Rectal smooth muscle tissue (tissue), 1 donor: ENCODE results near the gene PARL.

Source experiments
- H3K27ac ChIP-seq: one replicate; pipeline ENCODE4 v1.7.0; 2013; ENCODE audit warnings: low read depth, low read length, inconsistent platforms
- H3K27me3 ChIP-seq: one replicate; pipeline ENCODE4 v1.7.0; 2013; ENCODE audit warnings: low read length; ENCODE audit not compliant: control insufficient read depth, insufficient read depth
- H3K36me3 ChIP-seq: one replicate; pipeline ENCODE4 v1.7.0; 2013; ENCODE audit warnings: low read length; ENCODE audit not compliant: control insufficient read depth, insufficient read depth
- H3K4me1 ChIP-seq: one replicate; pipeline ENCODE4 v1.7.0; 2013; ENCODE audit warnings: low read length; ENCODE audit not compliant: control insufficient read depth, insufficient read depth
- H3K4me3 ChIP-seq: one replicate; pipeline ENCODE4 v1.7.0; 2013; ENCODE audit warnings: low read length
- H3K9ac ChIP-seq: one replicate; pipeline ENCODE4 v1.7.0; 2013; ENCODE audit warnings: low read length

PARL gene

DNA sequence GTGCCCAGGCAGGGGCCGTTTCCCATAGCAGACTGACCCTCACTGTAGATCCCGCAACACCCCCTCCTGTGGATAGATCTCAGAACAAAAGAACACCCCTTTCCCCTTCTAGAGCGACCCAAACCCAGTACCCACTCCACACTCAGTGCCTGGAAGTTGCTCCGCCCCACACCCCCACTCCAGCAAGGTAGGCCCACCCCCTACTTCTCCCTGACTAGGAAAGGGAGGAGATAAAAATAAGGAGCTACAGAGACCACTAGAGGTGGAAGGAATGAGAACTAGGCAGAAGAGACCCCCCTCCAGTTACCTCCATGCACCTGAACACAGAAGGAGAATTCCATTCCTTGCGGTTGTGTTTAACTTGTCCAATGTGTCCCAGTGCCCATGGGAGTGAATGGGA lies 30.2 kb upstream of the PARL start:
- H3K9ac ChIP-seq, result no peak overlapping the region
- H3K27ac ChIP-seq, result no peak overlapping the region
- H3K4me3 ChIP-seq, result no peak overlapping the region
- no peaks in the 10 kb centered on the region for H3K27me3 ChIP-seq
- H3K4me1 ChIP-seq, result no peaks in the 10 kb centered on the region
- H3K36me3 ChIP-seq, result peaks cover 2% of the 10 kb centered on the region

DNA sequence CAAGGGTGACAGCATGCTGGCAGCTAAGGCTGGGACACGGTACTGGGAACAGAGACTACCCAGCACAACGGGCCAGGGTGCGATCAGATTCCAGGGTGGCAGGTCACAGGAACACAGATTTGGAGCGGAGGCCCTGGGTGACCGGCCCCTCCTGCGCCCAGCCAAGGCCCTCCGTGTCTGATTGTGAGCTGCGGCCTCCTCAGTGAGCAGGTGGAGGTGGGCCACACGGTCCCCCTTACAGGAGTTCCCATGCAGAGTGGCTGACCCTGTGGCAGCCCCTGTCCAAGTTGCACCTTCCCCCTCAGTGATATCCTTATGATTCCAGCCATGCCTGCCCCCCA lies 28.9 kb upstream of the PARL start:
- Histone ChIP-seq H3K9ac (no peak overlapping the region), H3K27ac (no peak overlapping the region), H3K4me1 (no peaks in the 10 kb centered on the region), H3K27me3 (no peaks in the 10 kb centered on the region), H3K4me3 (no peak overlapping the region), H3K36me3 (no peaks in the 10 kb centered on the region)

DNA sequence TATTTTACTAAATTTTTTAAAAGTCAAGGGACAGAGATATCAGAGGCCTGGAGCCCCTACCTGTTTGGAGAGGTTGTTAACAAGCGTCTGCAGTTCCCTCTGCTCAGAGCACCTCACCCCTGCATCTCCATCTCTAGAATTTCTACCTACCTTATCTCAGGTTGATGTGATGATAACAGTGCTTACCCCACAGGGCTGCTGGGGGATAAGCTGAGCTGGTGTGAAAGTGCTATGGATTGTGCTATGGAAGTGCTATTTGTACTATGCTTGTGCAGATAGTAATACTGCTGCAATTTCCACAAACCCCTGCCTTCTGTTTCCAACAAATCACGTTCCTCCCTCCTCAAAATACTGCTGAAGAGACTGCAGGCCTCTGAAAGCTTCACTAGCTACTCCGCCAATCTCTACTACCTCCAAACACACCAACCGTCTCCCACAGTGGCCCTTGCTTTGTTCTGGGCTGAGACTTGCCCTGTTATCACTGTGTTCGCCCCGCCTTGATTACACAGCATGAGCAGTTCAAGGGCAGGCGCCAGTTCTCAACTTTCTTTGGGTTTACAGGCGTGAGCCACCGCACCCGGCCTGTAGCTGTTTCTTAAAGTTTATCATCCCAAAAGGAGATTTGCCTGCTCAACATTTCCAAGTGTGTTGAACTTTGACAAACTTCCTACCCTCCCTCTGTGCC lies 28.4 kb upstream of the PARL start:
- Histone ChIP-seq H3K4me1 (no peaks in the 10 kb centered on the region), H3K9ac (no peak overlapping the region), H3K27me3 (no peaks in the 10 kb centered on the region), H3K27ac (no peak overlapping the region), H3K36me3 (no peaks in the 10 kb centered on the region), H3K4me3 (no peak overlapping the region)

DNA sequence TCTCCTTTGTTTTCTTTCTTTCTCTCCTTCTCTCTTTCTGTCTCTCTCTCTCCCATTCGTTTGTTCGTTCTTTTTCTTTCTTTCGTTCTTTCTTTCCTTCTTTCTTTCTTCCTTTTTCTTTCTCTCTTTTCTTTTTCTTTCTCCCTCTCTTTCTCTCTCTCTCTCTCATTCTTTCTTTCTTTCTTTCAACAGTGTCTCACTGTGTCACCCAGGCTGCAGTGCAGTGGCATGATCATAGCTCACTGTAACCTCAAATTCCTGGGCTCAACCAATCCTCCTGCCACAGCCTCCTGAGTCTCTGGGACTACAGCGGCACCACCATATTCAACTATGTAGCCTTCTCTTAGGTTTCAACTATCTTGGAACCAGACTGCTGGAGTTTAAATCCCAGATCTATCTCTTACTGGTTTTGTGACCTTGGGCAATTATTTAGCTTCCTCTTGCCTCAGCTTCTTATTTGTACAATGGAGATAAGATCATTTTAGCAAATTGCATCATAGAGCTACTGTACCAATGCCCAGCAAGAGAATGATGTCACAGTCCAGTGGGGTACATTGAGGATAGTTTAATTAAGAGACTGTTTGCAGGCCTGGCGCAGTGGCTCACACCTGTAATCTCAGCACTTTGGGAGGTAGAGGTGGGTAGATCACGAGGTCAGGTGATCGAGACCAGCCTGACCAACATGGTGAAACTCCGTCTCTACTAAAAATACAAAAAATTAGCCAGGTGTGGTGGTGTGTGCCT lies 27.3 kb upstream of the PARL start:
- Histone ChIP-seq H3K36me3 (no peaks in the 10 kb centered on the region), H3K27ac (no peak overlapping the region), H3K4me3 (no peak overlapping the region), H3K27me3 (no peaks in the 10 kb centered on the region), H3K4me1 (no peaks in the 10 kb centered on the region), H3K9ac (no peak overlapping the region)

DNA sequence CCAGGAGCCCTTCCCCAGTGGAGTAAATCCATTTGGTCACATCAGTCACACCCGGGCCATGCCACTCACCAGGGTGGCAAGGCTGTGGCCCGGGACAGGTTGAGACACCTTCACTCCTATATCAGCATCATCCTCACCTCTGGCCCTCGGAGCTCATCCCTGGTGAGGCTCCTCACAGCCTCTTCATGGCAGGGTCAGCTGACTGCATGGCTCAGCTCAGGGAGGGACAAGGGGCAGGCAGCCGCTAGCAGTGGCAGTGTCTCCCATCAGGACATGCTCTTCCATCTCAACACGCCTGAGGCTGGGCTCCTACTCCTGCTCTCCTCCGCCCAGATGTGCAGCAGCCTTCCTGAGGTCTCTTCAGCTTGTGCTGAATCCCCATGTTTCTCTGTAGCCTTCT lies 26.4 kb upstream of the PARL start:
- Histone ChIP-seq H3K4me3 (no peak overlapping the region), H3K9ac (no peak overlapping the region), H3K27ac (no peak overlapping the region), H3K27me3 (no peaks in the 10 kb centered on the region), H3K36me3 (no peaks in the 10 kb centered on the region), H3K4me1 (no peaks in the 10 kb centered on the region)

DNA sequence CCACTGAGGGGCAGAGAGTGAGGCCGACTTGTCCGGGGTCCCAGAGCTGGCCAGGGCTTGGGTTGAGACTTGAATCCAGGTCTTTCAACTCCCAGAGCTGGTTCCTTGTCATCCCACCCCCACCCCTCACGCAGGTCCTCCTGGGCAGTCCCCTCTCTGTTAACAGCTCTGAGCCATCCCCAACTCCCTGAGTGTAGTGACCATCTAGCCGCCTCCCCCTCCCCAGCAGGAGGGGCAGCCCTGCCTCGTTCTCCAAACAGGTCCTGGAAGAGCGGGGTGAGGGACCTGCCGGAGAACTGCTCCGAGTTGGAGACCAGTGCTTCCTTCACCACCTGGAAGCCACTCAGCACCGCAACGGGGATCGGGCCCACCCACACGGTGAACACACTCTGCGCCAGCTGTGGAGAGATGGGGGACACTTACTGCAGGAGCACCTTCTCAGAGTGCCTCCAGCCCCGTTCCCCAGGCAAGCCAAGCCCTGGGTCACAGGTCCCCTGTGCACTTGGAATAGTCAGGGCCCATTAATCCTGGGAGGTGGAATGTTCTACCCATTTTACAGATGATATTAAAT lies 24.4 kb upstream of the PARL start:
- Histone ChIP-seq H3K9ac (no peak overlapping the region), H3K27me3 (no peaks in the 10 kb centered on the region), H3K36me3 (no peaks in the 10 kb centered on the region), H3K27ac (no peak overlapping the region), H3K4me1 (no peaks in the 10 kb centered on the region), H3K4me3 (no peak overlapping the region)

DNA sequence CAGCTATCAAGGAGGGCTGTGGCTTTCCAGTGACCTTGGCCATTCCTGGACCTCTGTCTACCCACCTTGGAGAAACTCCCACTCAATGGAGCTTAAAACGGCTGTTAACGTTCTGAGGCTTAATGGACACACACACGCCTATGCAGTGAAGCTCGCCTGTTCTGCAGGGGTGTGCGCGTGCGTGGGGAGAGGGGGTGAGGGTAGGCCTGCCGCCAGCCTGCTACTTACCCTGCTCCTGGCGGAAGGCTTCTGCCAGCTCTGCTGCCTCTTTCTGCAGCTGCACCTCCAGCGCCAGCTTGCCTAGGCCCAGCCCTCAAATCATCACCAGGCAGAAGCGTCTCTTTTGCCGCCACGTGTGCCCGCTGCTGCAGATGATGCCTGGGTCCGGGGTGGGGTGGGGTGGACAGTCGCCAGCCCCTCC lies 23.2 kb upstream of the PARL start:
- Histone ChIP-seq H3K36me3 (no peaks in the 10 kb centered on the region), H3K27me3 (no peaks in the 10 kb centered on the region), H3K27ac (no peak overlapping the region), H3K9ac (no peak overlapping the region), H3K4me3 (no peak overlapping the region), H3K4me1 (no peaks in the 10 kb centered on the region)

DNA sequence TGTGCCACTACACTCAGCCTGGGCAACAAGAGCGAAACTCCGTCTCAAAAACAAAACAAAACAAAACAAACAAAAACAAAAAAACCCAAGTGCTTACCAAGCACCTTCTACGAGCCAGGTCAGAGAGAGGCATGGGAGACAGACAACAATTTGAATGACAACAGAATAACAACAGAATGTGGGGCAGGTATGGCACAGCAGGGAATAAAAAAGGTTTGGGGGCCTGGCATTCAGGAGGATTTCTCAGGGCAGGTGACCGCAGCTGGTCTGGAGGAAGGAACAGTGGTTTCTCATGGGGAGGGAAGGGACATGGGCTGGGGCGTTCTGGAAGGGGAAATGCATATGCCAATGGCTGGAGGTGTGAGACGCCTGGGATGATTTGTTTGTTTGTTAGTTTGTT lies 22.5 kb upstream of the PARL start:
- H3K4me3 ChIP-seq, result no peak overlapping the region
- no peaks in the 10 kb centered on the region for H3K27me3 ChIP-seq
- no peak overlapping the region for H3K9ac ChIP-seq
- H3K4me1 ChIP-seq, result no peaks in the 10 kb centered on the region
- H3K27ac ChIP-seq, result no peak overlapping the region
- no peaks in the 10 kb centered on the region for H3K36me3 ChIP-seq

DNA sequence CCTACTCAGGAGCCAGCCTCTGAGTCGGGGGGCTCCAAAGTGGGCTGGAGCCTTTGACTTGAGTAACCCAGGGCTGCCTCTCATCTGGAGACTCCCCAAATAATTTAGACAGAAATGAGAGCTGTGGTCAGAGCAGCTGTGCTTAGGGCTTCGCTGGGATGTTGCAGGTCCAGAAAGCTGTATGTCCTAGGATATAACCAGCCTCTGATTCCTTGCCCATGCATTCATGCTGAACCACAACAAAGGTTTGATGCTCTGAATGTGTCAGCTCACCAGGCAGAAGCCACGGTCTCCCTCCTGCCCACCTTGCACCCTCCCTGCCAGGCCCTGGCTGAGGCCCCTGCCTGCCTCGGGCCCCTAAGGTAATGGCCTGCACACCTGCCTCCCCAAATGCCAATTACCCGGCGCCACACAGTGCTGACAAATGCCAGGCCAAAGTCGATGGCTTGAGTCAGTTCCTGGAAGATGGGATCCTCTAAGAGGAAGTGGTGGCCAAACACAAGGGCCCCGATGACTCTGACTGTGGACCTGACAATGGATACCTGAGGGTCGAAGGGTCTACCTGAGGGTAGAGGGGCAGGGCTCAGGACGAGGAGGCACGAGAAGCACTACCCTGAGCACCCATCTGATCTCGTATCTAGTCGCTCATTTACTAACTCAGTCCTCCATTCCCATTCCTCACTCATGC lies 21.7 kb upstream of the PARL start:
- no peaks in the 10 kb centered on the region for H3K27me3 ChIP-seq
- no peaks in the 10 kb centered on the region for H3K36me3 ChIP-seq
- no peak overlapping the region for H3K27ac ChIP-seq
- H3K4me3 ChIP-seq, result no peak overlapping the region
- H3K4me1 ChIP-seq, result no peaks in the 10 kb centered on the region
- H3K9ac ChIP-seq, result no peak overlapping the region

DNA sequence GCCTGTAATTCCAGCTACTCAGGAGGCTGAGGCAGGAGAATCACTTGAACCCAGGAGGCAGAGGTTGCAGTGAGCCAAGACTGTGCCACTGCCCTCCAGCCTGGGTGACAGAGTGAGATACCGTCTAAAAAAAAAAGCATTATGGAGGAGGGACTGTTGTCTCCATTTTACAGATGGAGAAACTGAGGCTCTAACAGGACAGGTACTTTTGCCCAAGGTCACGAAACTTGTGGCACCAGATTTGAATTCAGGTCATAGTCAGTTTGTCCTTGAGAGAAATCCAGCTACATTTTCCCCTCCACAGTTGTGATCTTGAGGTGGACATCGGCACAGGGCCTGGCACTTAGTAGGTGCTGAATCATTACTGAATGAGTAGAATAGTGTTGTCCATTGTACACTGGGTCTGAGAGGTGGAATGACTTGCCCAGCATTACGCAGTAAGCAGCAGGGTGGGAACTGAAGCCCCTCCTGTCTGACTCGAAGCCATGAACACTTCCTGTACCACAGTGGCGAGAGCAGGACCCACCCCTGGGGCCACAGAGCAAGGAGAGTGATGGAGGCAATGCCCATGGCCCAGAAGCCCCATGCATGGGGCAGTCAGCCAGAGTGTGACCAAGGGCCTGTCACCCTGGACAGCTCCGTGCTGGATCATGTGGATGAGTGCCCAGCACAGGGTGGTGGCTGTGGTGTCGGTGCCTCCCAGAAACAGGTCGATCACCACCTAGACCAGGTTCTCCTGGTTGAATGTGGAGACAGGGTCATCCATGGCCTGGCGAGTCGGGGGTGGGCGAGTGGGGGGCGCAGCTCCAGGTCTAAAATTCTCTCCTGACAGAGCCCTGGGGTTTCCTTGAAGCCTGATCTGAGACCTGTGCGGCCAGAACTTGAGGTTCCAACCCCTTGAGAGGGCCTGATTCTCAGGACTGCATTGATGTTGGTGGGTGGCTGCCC lies 20.4 kb upstream of the PARL start:
- no peaks in the 10 kb centered on the region for H3K4me1 ChIP-seq
- no peaks in the 10 kb centered on the region for H3K27me3 ChIP-seq
- no peak overlapping the region for H3K9ac ChIP-seq
- no peak overlapping the region for H3K27ac ChIP-seq
- H3K4me3 ChIP-seq, result no peak overlapping the region
- H3K36me3 ChIP-seq, result no peaks in the 10 kb centered on the region

DNA sequence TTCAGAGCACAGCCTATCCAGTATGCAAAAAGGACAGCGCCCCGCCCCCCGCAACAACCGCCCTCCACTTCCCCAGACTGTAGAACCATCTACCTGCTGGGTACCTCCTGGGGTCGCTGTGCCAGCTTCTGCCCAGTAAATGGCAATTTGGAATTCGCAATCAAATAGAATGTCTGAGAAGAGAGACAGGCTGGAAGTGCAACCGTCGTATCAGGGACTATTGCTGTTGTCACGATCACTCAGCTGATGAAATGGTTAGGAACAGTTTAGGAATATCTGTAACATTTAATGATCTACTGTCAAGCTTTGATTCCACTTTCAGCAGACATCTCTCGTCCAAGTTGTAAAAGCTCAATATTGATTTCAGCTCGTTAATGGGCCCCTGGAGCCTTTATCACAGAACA lies 13.3 kb upstream of the PARL start:
- Histone ChIP-seq H3K4me3 (no peak overlapping the region), H3K9ac (no peak overlapping the region), H3K4me1 (no peaks in the 10 kb centered on the region), H3K27me3 (peaks cover 3% of the 10 kb centered on the region), H3K36me3 (no peaks in the 10 kb centered on the region), H3K27ac (no peak overlapping the region)

DNA sequence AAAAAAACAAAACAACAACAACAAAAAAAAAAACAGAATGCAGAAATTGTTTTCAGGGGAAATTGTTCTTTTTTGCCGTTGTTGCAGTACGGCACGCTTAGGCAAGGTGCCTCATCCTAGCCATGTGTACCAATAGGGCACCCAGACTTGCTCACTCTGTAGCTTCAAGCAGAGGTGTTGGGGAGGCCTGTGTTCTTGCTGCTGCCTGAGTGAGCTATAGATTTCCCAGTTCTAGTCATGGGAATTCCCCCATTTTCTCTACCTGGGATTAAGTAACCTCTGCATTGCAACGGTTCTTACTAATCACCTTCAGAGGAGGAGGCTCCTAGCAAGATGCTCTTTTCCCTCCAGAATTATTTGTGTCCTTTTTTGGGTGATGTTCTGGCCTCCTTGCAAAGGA lies 12.9 kb upstream of the PARL start:
- Histone ChIP-seq H3K36me3 (no peaks in the 10 kb centered on the region), H3K27ac (no peak overlapping the region), H3K9ac (no peak overlapping the region), H3K4me1 (no peaks in the 10 kb centered on the region), H3K4me3 (no peak overlapping the region), H3K27me3 (peaks cover 3% of the 10 kb centered on the region)
